Tibial nerve (tissue), 4 donors: ENCODE measurements around the gene SLC66A2. TPM values are rescaled to one million over a fixed set of nuclear protein-coding genes. Genes with fewer than 3 reads are reported as not detected.

Experiments
- DNase-seq, 2 donors: peaks; one replicate each; pipeline ENCODE4 v3.0.0-alpha.2; 2019; ENCODE audit warnings: low spot score in 2 of 2
- H3K27ac ChIP-seq, 4 donors: fragments of 200-600 bp; sonication (generic) in 3 of 4; one replicate each; pipeline ENCODE4 v1.5.1; 2017 to 2019; ENCODE audit warnings: mild to moderate bottlenecking in 1 of 4
- H3K27me3 ChIP-seq, 2 donors: fragments of 200-600 bp; sonication (generic) in 1 of 2; one replicate each; pipeline versions ENCODE4 v1.5.1 to v1.6.0; 2017 to 2019
- H3K36me3 ChIP-seq, 3 donors: fragments of 200-600 bp; sonication (generic); one replicate each; pipeline ENCODE4 v1.5.1; 2018 to 2019
- H3K4me1 ChIP-seq, 4 donors: fragments of 200-600 bp; sonication (generic) in 3 of 4; one replicate each; pipeline ENCODE4 v1.5.1; 2017 to 2019
- H3K4me3 ChIP-seq, 4 donors: fragments of 200-600 bp; sonication (generic) in 3 of 4; one replicate each; pipeline ENCODE4 v1.5.1; 2017 to 2019; ENCODE audit warnings: mild to moderate bottlenecking in 1 of 4, moderate library complexity in 1 of 4
- H3K9me3 ChIP-seq, 4 donors: fragments of 200-600 bp; sonication (generic) in 3 of 4; one replicate each; pipeline ENCODE4 v1.5.1; 2017 to 2019
- CTCF ChIP-seq, 5 experiments: fragments of 200-600 bp in 3 of 5; fragments of 450-650 bp in 2 of 5; sonication (generic) in 3 of 5; IDR thresholded peaks; one replicate each; pipeline ENCODE4 v1.5.1; 2016 to 2019; ENCODE audit warnings: antibody characterized with exemption in 5 of 5, mild to moderate bottlenecking in 3 of 5, moderate library complexity in 2 of 5
- EP300 ChIP-seq, 2 donors: sonication (generic); formaldehyde crosslinking; IDR thresholded peaks; one replicate each; pipeline ENCODE4 v1.6.1; 2017; ENCODE audit warnings: antibody characterized with exemption in 2 of 2, mild to moderate bottlenecking in 1 of 2
- POLR2A ChIP-seq, 2 donors: fragments of 450-650 bp; IDR thresholded peaks; one replicate each; pipeline ENCODE4 v1.6.1; 2017; ENCODE audit warnings: antibody characterized with exemption in 2 of 2, mild to moderate bottlenecking in 2 of 2, moderate library complexity in 2 of 2
- WGBS, 2 donors: methylation state at CpG; one replicate each; pipeline ENCODE4 v1.1.5; 2018; 5-methylcytosine and 5-hydroxymethylcytosine counted together
- total RNA-seq, 4 donors: library from RNA; depleted of rRNA; stranded (reverse); fragments of >200 nt; gene quantifications; one replicate each; pipeline ENCODE4 v1.1.0, GENCODE V29; 2016

The SLC66A2 gene
- total RNA-seq, 4 donors from 2014 or later = 112 to 361 (median 222) TPM

- TF ChIP-seq EP300 (IDR thresholded peaks at IDR 0.05) = no peak
- no peak for TF ChIP-seq POLR2A (IDR thresholded peaks at IDR 0.05)
- no peak for TF ChIP-seq CTCF (IDR thresholded peaks at IDR 0.05)
- Histone ChIP-seq H3K27me3 (no peaks in the 10 kb centered on the region), H3K36me3 (no peaks in the 10 kb centered on the region), H3K27ac (no peak overlapping the region), H3K9me3 (peaks cover 0 to 48% (median 0%) of the 10 kb centered on the region in 4 donors), H3K4me1 (no peaks in the 10 kb centered on the region), H3K4me3 (no peak overlapping the region)
- peak in 1 of 2 donors; percentile 10 for DNase-seq
- WGBS, 2 donors = 72 to 79% methylated on average over 52 to 74 of the region's 74 CpGs
Measured at GRCh38 chr18:79864006-79864725, 87.3 kb downstream of the SLC66A2 start.

GRCh38 chr18:79863161-79864005, 88.1 kb downstream of the SLC66A2 start:
- TF ChIP-seq EP300 (IDR thresholded peaks at IDR 0.05) = no peak
- no peak for TF ChIP-seq CTCF (IDR thresholded peaks at IDR 0.05)
- TF ChIP-seq POLR2A (IDR thresholded peaks at IDR 0.05) = no peak
- Histone ChIP-seq H3K4me3 (no peak overlapping the region), H3K4me1 (no peaks in the 10 kb centered on the region), H3K9me3 (peaks cover 0 to 41% (median 0%) of the 10 kb centered on the region in 4 donors), H3K27ac (no peak overlapping the region), H3K36me3 (no peaks in the 10 kb centered on the region), H3K27me3 (no peaks in the 10 kb centered on the region)
- DNase-seq = no peak
- 71 to 74% methylated on average over 66 to 89 of the region's 102 CpGs for WGBS, 2 donors

DNA sequence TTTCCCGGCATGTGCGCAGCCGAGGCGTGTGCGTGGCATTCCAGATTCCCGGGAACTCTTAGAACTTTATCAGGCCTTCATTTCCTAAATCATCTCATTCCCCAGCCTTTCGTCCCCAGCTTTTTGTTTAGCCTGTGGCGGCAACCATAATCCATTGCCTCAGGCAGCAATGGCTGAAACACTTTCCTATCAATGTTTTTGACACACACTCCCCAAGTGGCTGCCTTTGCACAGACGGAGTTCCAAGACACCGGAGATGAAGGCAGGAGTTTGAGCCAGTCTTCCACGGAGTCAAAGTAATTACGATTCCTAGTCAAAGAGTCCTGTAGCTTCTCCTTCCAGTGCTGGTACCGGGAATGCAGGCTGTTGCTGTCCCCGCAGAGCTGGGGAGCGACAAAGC, 88.9 kb downstream of the SLC66A2 start:
- Histone ChIP-seq H3K27me3 (no peaks in the 10 kb centered on the region), H3K36me3 (no peaks in the 10 kb centered on the region), H3K4me3 (no peak overlapping the region), H3K27ac (no peak overlapping the region), H3K4me1 (peaks cover 0 to 1% (median 0%) of the 10 kb centered on the region in 4 donors), H3K9me3 (peaks cover 0 to 33% (median 0%) of the 10 kb centered on the region in 4 donors)
- no peak for DNase-seq
- WGBS, 2 donors = 93 to 94% methylated on average over 15 of the region's 15 CpGs
- TF ChIP-seq POLR2A (IDR thresholded peaks at IDR 0.05) (no peak), CTCF (IDR thresholded peaks at IDR 0.05) (no peak), EP300 (IDR thresholded peaks at IDR 0.05) (no peak)

- Histone ChIP-seq H3K36me3 (no peaks in the 10 kb centered on the region), H3K27ac (no peak overlapping the region), H3K27me3 (no peaks in the 10 kb centered on the region), H3K9me3 (peaks cover 0 to 32% (median 0%) of the 10 kb centered on the region in 4 donors), H3K4me1 (peaks cover 0 to 10% (median under 1%) of the 10 kb centered on the region in 4 donors), H3K4me3 (no peak overlapping the region)
- TF ChIP-seq POLR2A (IDR thresholded peaks at IDR 0.05) = no peak
- TF ChIP-seq CTCF (IDR thresholded peaks at IDR 0.05) = no peak
- TF ChIP-seq EP300 (IDR thresholded peaks at IDR 0.05) = no peak
- DNase-seq = no peak
- 77 to 80% methylated on average over 2 of the region's 2 CpGs for WGBS, 2 donors
Measured at GRCh38 chr18:79861687-79862086, 89.8 kb downstream of the SLC66A2 start.

DNA sequence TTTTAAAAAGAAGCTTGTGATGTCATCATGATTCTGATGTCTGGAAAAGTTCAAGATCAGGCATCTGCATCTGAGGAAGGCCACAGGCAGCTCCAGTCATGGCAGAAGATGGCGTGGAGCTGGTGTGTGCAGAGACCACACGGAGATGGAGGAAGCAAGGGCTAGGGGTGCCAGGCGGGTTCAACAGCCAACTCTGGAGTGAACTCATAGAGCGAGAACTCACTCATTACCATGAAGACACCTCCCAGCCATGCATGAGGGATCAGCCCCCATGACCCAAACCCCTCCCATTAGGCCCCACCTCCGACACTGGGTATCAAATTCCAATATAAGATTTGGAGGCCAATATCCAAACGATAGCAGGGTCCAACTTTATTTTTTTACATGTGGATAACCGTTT, 92.1 kb downstream of the SLC66A2 start:
- Histone ChIP-seq H3K27ac (no peak overlapping the region), H3K27me3 (no peaks in the 10 kb centered on the region), H3K9me3 (peaks cover 0 to 32% (median 0%) of the 10 kb centered on the region in 4 donors), H3K36me3 (no peaks in the 10 kb centered on the region), H3K4me3 (no peak overlapping the region), H3K4me1 (peaks cover 0 to 19% (median 2%) of the 10 kb centered on the region in 4 donors)
- TF ChIP-seq POLR2A (IDR thresholded peaks at IDR 0.05) = no peak
- TF ChIP-seq EP300 (IDR thresholded peaks at IDR 0.05) = no peak
- TF ChIP-seq CTCF (IDR thresholded peaks at IDR 0.05) = no peak
- WGBS, 2 donors = 85 to 87% methylated on average over 7 of the region's 7 CpGs
- DNase-seq = no peak
